HG03159 (cell line): ENCODE measurements around the gene RHCG.

Experiments
- ATAC-seq: cut with Tn5 transposase; IDR thresholded peaks from one replicate; pipeline ENCODE4 v1.9.1; 2021; ENCODE audit warnings: mild to moderate bottlenecking, moderate library complexity; ENCODE audit not compliant: unreplicated experiment

Gene RHCG

GRCh38 chr15:89496155-89497098, at the start of gene RHCG:
Gene RHCG (minus strand): TSS chr15:89496583. CDS start chr15:89496544, 39 bp downstream.
- ATAC-seq, result no peak

DNA sequence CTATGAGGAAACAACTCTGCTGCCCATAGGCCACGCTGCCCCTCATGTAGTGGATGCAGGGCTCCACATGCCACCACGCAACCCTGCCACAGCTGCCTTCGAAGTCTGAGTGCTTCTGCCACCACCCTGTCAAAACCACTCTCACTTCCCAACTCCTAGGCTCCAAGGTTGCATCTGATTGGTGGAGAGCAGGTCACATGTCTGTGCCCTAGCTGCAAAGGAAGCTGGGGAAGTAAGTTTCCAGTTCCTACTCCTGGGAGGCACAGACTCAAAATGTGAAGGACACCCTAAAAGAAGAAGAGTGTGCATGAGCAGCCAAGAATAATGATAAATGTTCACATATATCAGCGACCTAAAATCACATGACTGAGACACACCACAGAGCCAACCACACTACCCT, 47.0 kb upstream of the RHCG start:
- no peak for ATAC-seq

DNA sequence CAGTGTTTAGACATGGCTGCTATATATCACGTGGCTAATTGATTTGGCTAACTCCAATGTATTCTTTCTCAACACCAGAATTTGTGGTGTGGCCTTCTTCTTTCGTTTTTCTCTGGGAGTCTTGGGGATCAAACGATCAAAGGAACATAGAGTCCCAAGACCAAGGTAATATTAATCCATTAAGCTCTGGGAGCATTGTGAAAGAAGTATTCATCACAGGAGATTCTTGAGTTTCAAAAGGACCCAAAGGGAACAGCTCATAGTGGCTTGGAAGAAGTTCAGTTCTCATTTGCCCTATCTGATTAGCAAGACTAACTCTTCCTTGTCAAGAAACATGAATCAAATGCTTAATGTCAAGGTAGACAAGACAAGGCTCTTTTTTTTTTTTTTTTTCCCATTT, 46.0 kb upstream of the RHCG start:
- no peak for ATAC-seq

DNA sequence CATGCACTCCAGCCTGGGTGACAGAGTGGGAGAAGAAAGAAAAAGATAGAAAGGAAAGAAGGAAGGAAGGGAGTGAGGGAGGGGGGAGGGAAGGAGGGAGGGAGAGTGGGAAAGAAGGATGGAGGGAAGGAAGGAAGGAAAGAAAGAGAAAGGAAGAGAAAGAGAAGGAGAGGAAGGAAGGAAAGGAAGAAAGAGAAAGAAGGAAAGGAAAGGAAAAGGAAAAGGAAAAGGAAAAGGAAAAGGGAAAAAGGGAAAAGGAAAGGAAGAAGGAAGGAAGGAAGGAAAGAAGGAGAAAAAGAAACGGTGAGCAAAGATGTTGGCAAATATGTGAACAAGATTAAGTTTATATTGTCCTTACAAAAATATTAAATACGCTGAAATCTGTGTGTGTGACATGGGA, 42.6 kb upstream of the RHCG start:
- no peak for ATAC-seq

GRCh38 chr15:89533861-89534544, 37.6 kb upstream of the RHCG start:
- no peak for ATAC-seq

DNA sequence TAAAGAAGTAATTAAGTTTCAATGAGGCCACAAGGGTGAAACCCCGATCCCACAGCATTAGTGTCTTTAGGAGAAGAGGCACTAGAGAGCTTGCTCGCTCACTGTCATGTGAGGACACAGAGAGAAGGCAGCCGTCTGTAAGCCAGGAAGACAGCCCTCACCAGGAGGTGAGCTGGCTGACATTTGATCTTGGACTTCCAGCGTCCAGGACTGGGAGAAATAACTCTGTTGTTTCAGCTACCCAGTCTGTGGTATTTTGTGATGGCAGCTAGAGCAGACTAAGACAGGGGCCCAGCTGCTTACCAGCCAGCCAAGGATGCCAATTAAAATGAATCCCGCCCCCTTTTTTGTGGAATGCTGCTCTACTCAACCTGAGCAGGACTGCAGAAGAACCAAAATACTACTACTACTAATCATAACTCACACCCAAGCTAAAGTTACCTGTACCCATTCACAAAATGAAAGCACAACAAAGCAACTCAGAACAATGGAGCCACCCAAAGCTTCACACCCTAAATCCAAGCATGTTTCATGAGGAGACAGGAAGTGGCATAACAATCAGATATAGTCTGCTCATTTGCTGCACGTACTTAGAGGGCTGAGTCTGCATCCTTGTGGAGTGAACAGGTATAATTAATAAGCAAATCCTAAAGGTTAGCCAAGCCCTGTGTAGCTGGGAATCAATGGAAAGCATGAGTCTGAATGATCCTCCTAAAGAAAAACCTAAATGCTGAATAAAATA, 35.6 kb upstream of the RHCG start:
- no peak for ATAC-seq

- ATAC-seq, result no peak
Measured at GRCh38 chr15:89530976-89531375, 34.6 kb upstream of the RHCG start.

GRCh38 chr15:89528757-89529352, 32.5 kb upstream of the RHCG start:
- ATAC-seq, result no peak

DNA sequence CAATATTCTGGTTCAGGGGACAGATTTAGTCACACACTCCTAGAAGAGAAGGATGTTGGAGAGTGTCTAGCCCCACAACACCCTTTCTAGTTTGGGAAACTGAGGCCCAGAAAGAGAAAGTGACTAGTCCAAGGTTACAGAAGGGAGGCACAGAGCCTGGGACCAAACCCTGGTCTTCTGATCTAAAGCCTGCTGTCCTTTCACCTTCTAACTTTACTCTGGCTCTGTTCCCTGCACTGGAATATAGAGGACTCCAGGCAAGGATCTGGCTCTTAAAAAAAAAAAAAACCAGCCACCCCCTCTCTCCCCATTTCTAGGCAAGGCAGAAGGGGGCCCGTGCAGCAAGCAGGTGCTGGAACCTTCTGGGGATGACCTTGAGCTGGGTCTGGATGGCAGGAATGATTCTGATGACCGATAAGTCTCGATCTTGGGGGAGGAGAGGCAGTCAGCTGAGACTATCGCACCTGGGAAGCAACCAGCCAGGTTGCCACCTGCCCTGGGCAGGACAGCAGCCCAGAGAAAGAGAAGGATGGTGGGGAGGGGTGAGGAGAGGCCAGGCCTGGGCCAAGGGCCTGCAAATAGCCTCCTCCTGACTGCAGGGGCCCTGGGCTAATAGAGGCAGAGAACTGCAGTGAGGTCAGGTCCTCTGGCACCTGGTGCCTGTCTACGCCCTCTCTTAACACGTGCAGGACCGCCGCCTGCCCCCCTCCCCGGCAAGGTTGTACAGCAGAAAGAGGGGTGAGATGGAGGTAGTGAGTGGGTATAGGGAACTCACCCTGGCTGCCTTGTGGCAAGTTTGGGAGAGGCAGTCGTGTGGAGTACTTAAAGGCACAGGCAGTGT, 30.4 kb upstream of the RHCG start:
- no peak for ATAC-seq

- ATAC-seq, result no peak
Measured at GRCh38 chr15:89526181-89526580, 29.8 kb upstream of the RHCG start.

- no peak for ATAC-seq
Measured at GRCh38 chr15:89524184-89524583, 27.8 kb upstream of the RHCG start.

DNA sequence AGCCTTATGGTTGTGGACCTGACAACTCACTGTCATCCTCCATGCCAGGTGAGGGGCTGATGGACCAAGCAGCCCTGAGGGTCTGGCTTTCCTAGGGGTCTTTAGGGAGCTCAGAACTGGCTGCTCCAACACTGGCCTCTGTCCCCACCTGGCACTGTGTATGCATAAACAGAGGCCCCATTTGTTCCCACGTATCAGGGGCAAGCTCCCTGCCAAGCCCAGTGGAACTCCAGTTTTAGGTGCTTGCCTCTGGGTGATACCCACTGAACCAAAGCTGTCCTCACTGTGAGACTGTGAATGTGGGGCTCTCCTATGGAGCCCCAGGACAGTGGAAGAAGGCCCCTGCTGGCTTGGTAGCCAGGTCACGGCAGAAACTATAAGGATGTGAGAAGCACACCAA, 26.7 kb upstream of the RHCG start:
- no peak for ATAC-seq

GRCh38 chr15:89521605-89522004, 25.2 kb upstream of the RHCG start:
- ATAC-seq, result no peak

GRCh38 chr15:89515477-89515876, 19.1 kb upstream of the RHCG start:
- no peak for ATAC-seq

DNA sequence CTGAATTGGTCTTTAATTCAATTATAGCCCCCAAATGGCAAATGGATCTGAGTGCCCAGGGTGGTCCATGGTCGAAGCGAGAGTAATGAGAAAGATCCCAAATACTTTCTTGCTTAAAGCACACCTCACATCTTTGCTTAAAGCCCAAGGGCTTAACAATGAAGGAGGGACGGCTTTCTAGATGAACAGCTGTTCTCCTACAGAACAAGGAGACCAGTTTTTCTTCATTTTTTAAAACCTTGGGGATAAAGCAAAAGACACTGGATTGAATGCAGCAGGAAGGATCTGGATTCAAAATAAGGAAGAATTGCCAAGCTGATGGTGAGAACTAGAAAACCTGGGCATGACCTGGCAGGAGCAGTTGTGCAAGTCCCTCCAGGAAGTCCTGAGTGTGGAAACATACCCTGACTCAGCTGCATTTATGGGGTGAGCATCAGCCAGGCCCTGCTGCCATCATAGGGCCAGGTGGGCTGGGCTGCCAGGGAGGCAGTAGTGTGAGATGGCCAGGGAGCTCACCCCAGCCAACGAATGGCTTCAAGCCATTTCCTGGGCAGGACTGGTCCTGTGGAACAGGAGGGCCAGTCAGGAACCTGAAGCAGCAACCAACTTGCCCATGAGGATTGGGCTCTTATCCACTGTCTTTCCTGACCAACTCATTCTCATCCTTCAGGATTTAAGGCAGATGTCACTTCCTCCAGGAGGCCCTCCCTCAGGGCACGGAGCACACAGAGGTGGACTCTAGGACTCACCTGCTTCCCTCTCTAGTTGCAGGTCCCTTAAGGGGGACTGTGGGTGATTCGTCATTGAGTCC, 18.4 kb upstream of the RHCG start:
- no peak for ATAC-seq

DNA sequence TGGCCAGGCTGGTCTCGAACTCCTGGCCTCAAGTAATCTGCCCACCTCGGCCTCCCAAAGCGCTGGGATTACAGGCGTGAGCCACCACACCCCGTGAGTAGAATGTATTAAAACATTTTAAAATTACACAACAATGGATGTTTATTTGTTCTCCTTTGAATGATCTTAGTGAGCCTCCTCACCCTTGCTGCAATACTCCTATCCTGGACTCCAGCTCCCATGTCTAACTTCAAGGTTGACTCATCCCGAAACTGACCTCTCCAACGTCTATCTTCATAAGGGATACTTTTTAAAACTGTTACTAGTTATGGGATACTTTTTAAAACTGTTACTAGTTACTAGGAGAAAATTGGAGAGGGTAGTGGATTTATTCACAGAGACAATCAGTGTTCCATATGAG, 17.8 kb upstream of the RHCG start:
- ATAC-seq, result no peak

DNA sequence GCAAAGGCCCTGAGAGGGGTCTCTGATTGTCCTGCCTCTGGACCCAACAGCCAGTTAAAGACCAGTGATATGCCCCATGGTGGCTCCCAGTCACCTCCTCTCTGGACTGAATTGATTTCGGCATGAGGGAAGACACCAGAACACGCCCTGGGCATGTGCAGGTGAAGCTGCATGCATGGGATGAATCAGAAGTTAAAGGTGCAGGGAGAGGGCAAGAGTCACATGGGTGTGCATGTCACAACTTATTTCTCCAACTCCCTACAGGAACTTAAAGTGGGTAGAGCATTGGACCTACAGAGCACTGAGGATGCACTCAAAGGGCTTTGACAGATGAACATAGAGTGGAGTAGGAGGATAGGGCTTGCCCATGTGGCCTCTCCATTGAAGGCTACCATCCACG, 16.9 kb upstream of the RHCG start:
- ATAC-seq, result no peak

- no peak for ATAC-seq
Measured at GRCh38 chr15:89512631-89513030, 16.2 kb upstream of the RHCG start.

GRCh38 chr15:89506026-89506686, 9.8 kb upstream of the RHCG start:
- ATAC-seq, result no peak
